HG02943 (cell line): ENCODE results near the gene ARSD.

Experiments
- ATAC-seq: cut with Tn5 transposase; IDR thresholded peaks from one replicate; pipeline ENCODE4 v1.9.1; 2021; ENCODE audit warnings: mild to moderate bottlenecking, low read depth, moderate library complexity; ENCODE audit not compliant: unreplicated experiment

Gene ARSD

GRCh38 chrX:2862404-2862803, 66.7 kb downstream of the ARSD start:
- ATAC-seq = no peak

GRCh38 chrX:2859197-2859797, 69.8 kb downstream of the ARSD start:
- no peak for ATAC-seq

- no peak for ATAC-seq
These were observed 71.6 kb downstream of the ARSD start for GRCh38 chrX:2857566-2857965.

- ATAC-seq = no peak
These were observed 73.4 kb downstream of the ARSD start for GRCh38 chrX:2855761-2856160.

GRCh38 chrX:2854918-2855317, 74.2 kb downstream of the ARSD start:
- no peak for ATAC-seq
